Measurements from ENCODE around the gene WWOX.

GRCh38 chr16:78450255-78450654 lies 350.8 kb downstream of the WWOX start:
- TF ChIP-seq CTCF (IDR thresholded peaks at IDR 0.05) (no peak), EZH2 (IDR thresholded peaks at IDR 0.05; ENCODE audit: borderline replicate concordance, insufficient read depth, low read depth, low read length, poor library complexity, severe bottlenecking) (no peak)
